Naive thymus-derived CD4-positive, alpha-beta T cell (primary cell): ENCODE data around the gene RING1. TPM values are rescaled to one million over a fixed set of nuclear protein-coding genes. Genes with fewer than 3 reads are reported as not detected.
A peak's percentile ranks its signal among the peaks of the same experiment; 100 is the strongest.

Source experiments
- ATAC-seq: fragments of 150-1000 bp; cut with Tn5 transposase; 2 replicates; pipeline ENCODE4 v1.10.0; 2021; ENCODE audit warnings: mild to moderate bottlenecking, moderate library complexity
- CTCF ChIA-PET: fragments of 350-600 bp; sonication (Branson Sonifier 250); formaldehyde crosslinking; loops from one replicate; lab custom pipeline; 2021; ENCODE audit warnings: antibody characterized with exemption; lab: Charles Lee
- POLR2A ChIA-PET: fragments of 350-600 bp; sonication (Branson Sonifier 250); formaldehyde crosslinking; loops from one replicate; lab custom pipeline; 2021; ENCODE audit warnings: antibody characterized with exemption, inconsistent platforms; lab: Charles Lee
- DNase-seq, 9 donors: peaks; one replicate each; pipeline versions ENCODE4 v3.0.0 to v3.0.0-alpha.2; 2020 to 2022; ENCODE audit warnings: mixed read lengths in 1 of 9
- H3K27ac ChIP-seq: one replicate; pipeline ENCODE4 v1.7.0; 2013; ENCODE audit warnings: mild to moderate bottlenecking, low read depth, low read length, moderate library complexity
- H3K27me3 ChIP-seq, 2 donors: one replicate each; pipeline ENCODE4 v1.7.0; 2013; ENCODE audit warnings: low read length in 2 of 2, mild to moderate bottlenecking in 2 of 2, moderate library complexity in 2 of 2; ENCODE audit not compliant: control insufficient read depth in 2 of 2, insufficient read depth in 2 of 2
- H3K36me3 ChIP-seq, 3 experiments: 1 replicate in 2 of 3; 2 replicates in 1 of 3; pipeline ENCODE4 v1.7.0; 2013; ENCODE audit warnings: low read length in 3 of 3, mild to moderate bottlenecking in 3 of 3, moderate library complexity in 1 of 3; ENCODE audit not compliant: insufficient read depth in 3 of 3, control insufficient read depth in 2 of 3
- H3K4me1 ChIP-seq, 2 donors: one replicate each; pipeline ENCODE4 v1.7.0; 2013; ENCODE audit warnings: low read length in 2 of 2, mild to moderate bottlenecking in 2 of 2, moderate library complexity in 1 of 2; ENCODE audit not compliant: control insufficient read depth in 2 of 2, insufficient read depth in 2 of 2
- H3K4me3 ChIP-seq: 2 replicates; pipeline ENCODE4 v1.7.0; 2013; ENCODE audit warnings: mild to moderate bottlenecking, low read length
- H3K9me3 ChIP-seq, 3 experiments: 1 replicate in 2 of 3; 2 replicates in 1 of 3; pipeline ENCODE4 v1.7.0; 2013; ENCODE audit warnings: low read length in 3 of 3; ENCODE audit not compliant: control insufficient read depth in 2 of 3
- H3K27ac Mint-ChIP-seq, 9 donors: one replicate each; pipeline ENCODE4 v1.8.0; 2020 to 2022; ENCODE audit warnings: mixed read lengths in 9 of 9, mild to moderate bottlenecking in 8 of 9, moderate library complexity in 5 of 9, inconsistent platforms in 2 of 9
- H3K27me3 Mint-ChIP-seq, 5 donors: one replicate each; pipeline ENCODE4 v1.8.0; 2021 to 2022; ENCODE audit warnings: mixed read lengths in 5 of 5, mild to moderate bottlenecking in 1 of 5
- H3K36me3 Mint-ChIP-seq, 5 donors: one replicate each; pipeline ENCODE4 v1.8.0; 2020 to 2022; ENCODE audit warnings: mixed read lengths in 5 of 5, mild to moderate bottlenecking in 3 of 5, inconsistent platforms in 1 of 5
- H3K4me1 Mint-ChIP-seq, 7 donors: one replicate each; pipeline ENCODE4 v1.8.0; 2020 to 2022; ENCODE audit warnings: mixed read lengths in 7 of 7, mild to moderate bottlenecking in 3 of 7, inconsistent platforms in 1 of 7
- H3K4me3 Mint-ChIP-seq, 10 donors: one replicate each; pipeline ENCODE4 v1.8.0; 2020 to 2022; ENCODE audit warnings: mild to moderate bottlenecking in 10 of 10, mixed read lengths in 10 of 10, moderate library complexity in 6 of 10, inconsistent platforms in 2 of 10
- H3K9me3 Mint-ChIP-seq, 11 donors: one replicate each; pipeline ENCODE4 v1.8.0; 2020 to 2022; ENCODE audit warnings: mixed read lengths in 11 of 11, mild to moderate bottlenecking in 4 of 11, inconsistent platforms in 1 of 11, moderate library complexity in 1 of 11
- intact Hi-C, 2 donors: fragments of 100-400 bp; cut with micrococcal nuclease; formaldehyde crosslinking; loops; one replicate each; pipeline ENCODE4 v1.15.1; 2023
- polyA plus RNA-seq, 2 donors: library from polyadenylated mRNA; unstranded; fragments of 300-500 nt; fragmentation: Illumina TruSeq; gene quantifications; one replicate each; pipeline ENCODE4 v1.2.3, GENCODE V29; 2021
- total RNA-seq, 6 experiments: library from RNA in 5 of 6; stranded (reverse) in 5 of 6; gene quantifications; 1 replicate in 5 of 6; 2 replicates in 1 of 6; pipeline ENCODE4 v1.2.3 and lab custom pipeline; 2021 to 2026

The RING1 gene
- total and polyA plus RNA-seq, 7 experiments from 2014 or later, result 9.5 to 47.2 (median 41.3) TPM

GRCh38 chr6:33243476-33243875 is 35.2 kb downstream of the RING1 start:
- CTCF ChIA-PET, result no interaction called here
- peaks cover 0 to 4% of the 10 kb centered on the region in 2 donors for H3K4me1 ChIP-seq
- no peaks in the 10 kb centered on the region for H3K36me3 Mint-ChIP-seq
- peaks cover 0 to 29% (median 5%) of the 10 kb centered on the region in 5 donors for H3K27me3 Mint-ChIP-seq
- H3K9me3 ChIP-seq, result no peaks in the 10 kb centered on the region
- no peaks in the 10 kb centered on the region for H3K27me3 ChIP-seq
- POLR2A ChIA-PET, result interaction anchor here (0.9 kb wide), 2 partner anchors 9 to 84 kb away, joined by 3 read pairs; no protein-coding TSS in a partner anchor
- no peak overlapping the region for H3K4me3 Mint-ChIP-seq
- no peaks in the 10 kb centered on the region for H3K36me3 ChIP-seq
- intact Hi-C loops, result no loop called here
- H3K27ac ChIP-seq, result no peak overlapping the region
- H3K4me3 ChIP-seq, result no peak overlapping the region
- peaks cover 7 to 14% (median 11%) of the 10 kb centered on the region in 7 donors for H3K4me1 Mint-ChIP-seq
- DNase-seq (no peak), ATAC-seq (no peak)
- no peaks in the 10 kb centered on the region for H3K9me3 Mint-ChIP-seq
- peak overlapping the region in 1 of 9 donors; percentile 73 for H3K27ac Mint-ChIP-seq

- Mint-ChIP-seq H3K4me1 (peaks cover 26 to 43% (median 35%) of the 10 kb centered on the region in 7 donors), H3K9me3 (no peaks in the 10 kb centered on the region), H3K4me3 (peak overlapping the region; percentile 81 to 94 (median 90)), H3K27me3 (peaks cover 0 to 9% (median 0%) of the 10 kb centered on the region in 5 donors), H3K27ac (peak overlapping the region; percentile 82 to 98 (median 94)), H3K36me3 (peaks cover 4 to 16% (median 10%) of the 10 kb centered on the region in 5 donors)
- Histone ChIP-seq H3K9me3 (no peaks in the 10 kb centered on the region), H3K27ac (peak overlapping the region; percentile 96), H3K4me1 (peaks cover 11 to 15% of the 10 kb centered on the region in 2 donors), H3K27me3 (no peaks in the 10 kb centered on the region), H3K36me3 (peaks cover 0 to 5% (median 0%) of the 10 kb centered on the region in 3 experiments), H3K4me3 (peak overlapping the region; percentile 81)
- peak; percentile 60 for ATAC-seq
- intact Hi-C loops, result loop anchor here (1.0 to 5.0 kb wide), 8 partner anchors 40 to 403 kb away; partner anchors contain the start of genes PSMB8 (in 2 of the 2), HLA-DPA1 (in 1 of the 2) and RING1 (in 1 of the 2)
- peak; percentile 79 to 92 (median 88) for DNase-seq
- ChIA-PET CTCF (interaction anchor here (0.6 to 5.3 kb wide), 22 partner anchors 13 to 1445 kb away, joined by 3 to 73 read pairs (median 6); partner anchors contain the start of genes B3GALT4, RGL2, RING1 and RPS18), POLR2A (interaction anchor here (0.5 to 6.5 kb wide), 31 partner anchors 10 to 394 kb away, joined by 3 to 101 read pairs (median 5); partner anchors contain the start of genes B3GALT4, HSD17B8, PFDN6 and PSMB9)
Measured at GRCh38 chr6:33247977-33248642, 39.8 kb downstream of the RING1 start.

GRCh38 chr6:33248643-33248931 is 40.3 kb downstream of the RING1 start:
- Mint-ChIP-seq H3K9me3 (no peaks in the 10 kb centered on the region), H3K36me3 (peaks cover 4 to 16% (median 10%) of the 10 kb centered on the region in 5 donors), H3K4me3 (peak overlapping the region; percentile 81 to 94 (median 90)), H3K4me1 (peaks cover 26 to 43% (median 35%) of the 10 kb centered on the region in 7 donors), H3K27me3 (peaks cover 0 to 5% (median 0%) of the 10 kb centered on the region in 5 donors), H3K27ac (peak overlapping the region; percentile 82 to 98 (median 94))
- peaks cover 11 to 15% of the 10 kb centered on the region in 2 donors for H3K4me1 ChIP-seq
- H3K27me3 ChIP-seq, result no peaks in the 10 kb centered on the region
- H3K36me3 ChIP-seq, result peaks cover 0 to 5% (median 0%) of the 10 kb centered on the region in 3 experiments
- intact Hi-C loops, result loop anchor here (1.0 to 5.0 kb wide), 8 partner anchors 40 to 404 kb away; partner anchors contain the start of genes PSMB8 (in 2 of the 2), HLA-DPA1 (in 1 of the 2) and RING1 (in 1 of the 2)
- peak overlapping the region; percentile 96 for H3K27ac ChIP-seq
- ChIA-PET CTCF (interaction anchor here (0.7 to 5.3 kb wide), 22 partner anchors 13 to 903 kb away, joined by 3 to 73 read pairs (median 6); partner anchors contain the start of genes B3GALT4, RGL2, RING1 and RPS18), POLR2A (interaction anchor here (0.5 to 6.5 kb wide), 32 partner anchors 10 to 395 kb away, joined by 3 to 101 read pairs (median 5); partner anchors contain the start of genes B3GALT4, HSD17B8, PFDN6 and PSMB9)
- H3K4me3 ChIP-seq, result peak overlapping the region; percentile 81
- peak; percentile 18 for ATAC-seq
- H3K9me3 ChIP-seq, result no peaks in the 10 kb centered on the region
- DNase-seq, result peak in 1 of 9 donors; percentile 47

GRCh38 chr6:33248932-33249731 is 40.8 kb downstream of the RING1 start:
- Histone ChIP-seq H3K9me3 (no peaks in the 10 kb centered on the region), H3K4me1 (peaks cover 11 to 15% of the 10 kb centered on the region in 2 donors), H3K4me3 (peak overlapping the region; percentile 81), H3K36me3 (peaks cover 0 to 5% (median 0%) of the 10 kb centered on the region in 3 experiments), H3K27ac (peak overlapping the region; percentile 96), H3K27me3 (no peaks in the 10 kb centered on the region)
- Mint-ChIP-seq H3K36me3 (peaks cover 4 to 16% (median 10%) of the 10 kb centered on the region in 5 donors), H3K27me3 (peaks cover 0 to 4% (median 0%) of the 10 kb centered on the region in 5 donors), H3K27ac (peak overlapping the region; percentile 82 to 98 (median 94)), H3K4me1 (peaks cover 26 to 43% (median 35%) of the 10 kb centered on the region in 7 donors), H3K4me3 (peak overlapping the region; percentile 81 to 94 (median 90)), H3K9me3 (no peaks in the 10 kb centered on the region)
- ATAC-seq (peak; percentile 91), DNase-seq (peak; percentile 79 to 97 (median 94))
- intact Hi-C loops, result loop anchor here (1.0 to 5.0 kb wide), 20 partner anchors 22 to 404 kb away; partner anchors contain the start of genes PSMB8 (in 2 of the 2), RING1 (in 2 of the 2), RXRB (in 2 of the 2) and SLC39A7 (in 2 of the 2)
- CTCF ChIA-PET, result interaction anchor here (0.7 to 5.3 kb wide), 23 partner anchors 14 to 903 kb away, joined by 3 to 73 read pairs (median 5); partner anchors contain the start of genes B3GALT4, RGL2, RING1 and RPS18
- POLR2A ChIA-PET, result interaction anchor here (0.6 to 6.5 kb wide), 34 partner anchors 11 to 395 kb away, joined by 3 to 101 read pairs (median 5); partner anchors contain the start of genes B3GALT4, HSD17B8, PFDN6 and PSMB9

- intact Hi-C loops, result loop anchor here (1.0 to 5.0 kb wide), 17 partner anchors 21 to 405 kb away; partner anchors contain the start of genes PSMB8 (in 2 of the 2), RXRB (in 2 of the 2), SLC39A7 (in 2 of the 2) and VPS52 (in 2 of the 2)
- H3K27me3 ChIP-seq, result no peaks in the 10 kb centered on the region
- ATAC-seq (no peak), DNase-seq (no peak)
- H3K27me3 Mint-ChIP-seq, result peaks cover 0 to 4% (median 0%) of the 10 kb centered on the region in 5 donors
- H3K27ac ChIP-seq, result peak overlapping the region; percentile 96
- H3K9me3 ChIP-seq, result no peaks in the 10 kb centered on the region
- peaks cover 11 to 15% of the 10 kb centered on the region in 2 donors for H3K4me1 ChIP-seq
- peaks cover 26 to 43% (median 35%) of the 10 kb centered on the region in 7 donors for H3K4me1 Mint-ChIP-seq
- CTCF ChIA-PET, result interaction anchor here (0.9 to 5.3 kb wide), 8 partner anchors 13 to 181 kb away, joined by 3 to 73 read pairs (median 10); partner anchors contain the start of genes RGL2, RING1, RPS18 and VPS52
- peaks cover 0 to 5% (median 0%) of the 10 kb centered on the region in 3 experiments for H3K36me3 ChIP-seq
- H3K4me3 ChIP-seq, result peak overlapping the region; percentile 81
- POLR2A ChIA-PET, result interaction anchor here (0.7 to 6.5 kb wide), 21 partner anchors 9 to 329 kb away, joined by 3 to 101 read pairs (median 11); partner anchors contain the start of genes B3GALT4, HSD17B8, RING1 and RPS18
- H3K36me3 Mint-ChIP-seq, result peaks cover 4 to 16% (median 10%) of the 10 kb centered on the region in 5 donors
- H3K9me3 Mint-ChIP-seq, result no peaks in the 10 kb centered on the region
- peak overlapping the region; percentile 81 to 94 (median 90) for H3K4me3 Mint-ChIP-seq
- H3K27ac Mint-ChIP-seq, result peak overlapping the region; percentile 82 to 98 (median 94)
Measured at GRCh38 chr6:33249732-33250630, 41.7 kb downstream of the RING1 start.
